ENCODE results near the gene RNASE8. TPM values are rescaled to one million over a fixed set of nuclear protein-coding genes. Genes with fewer than 3 reads are reported as not detected.
A peak's percentile ranks its signal among the peaks of the same experiment; 100 is the strongest.

Gene RNASE8
- total RNA-seq, 1 donor from 2014 or later: not detected

- H3K36me3 Mint-ChIP-seq: peaks cover 46% of the 10 kb centered on the region
- Histone ChIP-seq H3K4me3 (no peak overlapping the region), H3K9ac (no peak overlapping the region), H3K9me3 (ENCODE audit: low read depth) (no peaks in the 10 kb centered on the region), H3K4me2 (no peak overlapping the region), H3K27me3 (no peaks in the 10 kb centered on the region), H2AFZ (replicated peaks) (no peak overlapping the region), H3K27ac (no peak overlapping the region), H3K36me3 (no peaks in the 10 kb centered on the region), H4K20me1 (ENCODE audit: low read depth) (peaks cover 13% of the 10 kb centered on the region), H3K4me1 (peaks cover 8% of the 10 kb centered on the region), H3K79me2 (ENCODE audit: low read depth) (peaks cover 23% of the 10 kb centered on the region), H3F3A (ENCODE audit: low read depth) (peaks cover 26% of the 10 kb centered on the region)
- no peak overlapping the region for H3K27ac Mint-ChIP-seq
- H3K4me3 Mint-ChIP-seq: no peak overlapping the region
- peaks cover 17% of the 10 kb centered on the region for H3K4me1 Mint-ChIP-seq
- no peak for DNase-seq (ENCODE audit: low spot score)
- no peak for TF ChIP-seq CTCF (IDR thresholded peaks at IDR 0.05)
- TF ChIP-seq EZH2phosphoT487 (IDR thresholded peaks at IDR 0.05): no peak
- TF ChIP-seq EZH2 (IDR thresholded peaks at IDR 0.05): no peak
- peaks cover 6% of the 10 kb centered on the region for H3K27me3 Mint-ChIP-seq (ENCODE audit: insufficient read depth, low read depth)
- H3K9me3 Mint-ChIP-seq: no peaks in the 10 kb centered on the region
Measured at GRCh38 chr14:21074398-21075272, 17.0 kb downstream of the RNASE8 start.

GRCh38 chr14:21075719-21076437 is 18.3 kb downstream of the RNASE8 start:
- Histone ChIP-seq H3K9ac (no peak overlapping the region), H3K36me3 (no peaks in the 10 kb centered on the region), H3K79me2 (ENCODE audit: low read depth) (peaks cover 20% of the 10 kb centered on the region), H3K4me3 (no peak overlapping the region), H2AFZ (replicated peaks) (no peak overlapping the region), H3K4me1 (peaks cover 8% of the 10 kb centered on the region), H3K27ac (no peak overlapping the region), H3K9me3 (ENCODE audit: low read depth) (no peaks in the 10 kb centered on the region), H3K27me3 (no peaks in the 10 kb centered on the region), H3F3A (ENCODE audit: low read depth) (peaks cover 14% of the 10 kb centered on the region), H3K4me2 (no peak overlapping the region), H4K20me1 (ENCODE audit: low read depth) (peaks cover 13% of the 10 kb centered on the region)
- Mint-ChIP-seq H3K9me3 (no peaks in the 10 kb centered on the region), H3K4me1 (peaks cover 15% of the 10 kb centered on the region), H3K36me3 (peaks cover 52% of the 10 kb centered on the region), H3K27me3 (ENCODE audit: insufficient read depth, low read depth) (peaks cover 6% of the 10 kb centered on the region), H3K4me3 (no peak overlapping the region), H3K27ac (no peak overlapping the region)
- no peak for DNase-seq (ENCODE audit: low spot score)
- no peak for TF ChIP-seq EZH2phosphoT487 (IDR thresholded peaks at IDR 0.05)
- TF ChIP-seq EZH2 (IDR thresholded peaks at IDR 0.05): no peak
- TF ChIP-seq CTCF (IDR thresholded peaks at IDR 0.05): no peak

- Mint-ChIP-seq H3K36me3 (peaks cover 53% of the 10 kb centered on the region), H3K9me3 (no peaks in the 10 kb centered on the region), H3K27me3 (ENCODE audit: insufficient read depth, low read depth) (peaks cover 2% of the 10 kb centered on the region), H3K4me3 (peak overlapping the region; percentile 42), H3K27ac (peak overlapping the region; percentile 8), H3K4me1 (peaks cover 5% of the 10 kb centered on the region)
- H3K27me3 ChIP-seq: no peaks in the 10 kb centered on the region
- H2AFZ ChIP-seq (replicated peaks): no peak overlapping the region
- no peaks in the 10 kb centered on the region for H3K36me3 ChIP-seq
- H4K20me1 ChIP-seq (ENCODE audit: low read depth): peaks cover 3% of the 10 kb centered on the region
- H3K79me2 ChIP-seq (ENCODE audit: low read depth): peaks cover 6% of the 10 kb centered on the region
- H3K9ac ChIP-seq: no peak overlapping the region
- H3K27ac ChIP-seq: no peak overlapping the region
- H3K4me3 ChIP-seq: no peak overlapping the region
- DNase-seq (ENCODE audit: low spot score): no peak
- no peaks in the 10 kb centered on the region for H3K4me1 ChIP-seq
- no peak overlapping the region for H3K4me2 ChIP-seq
- no peaks in the 10 kb centered on the region for H3F3A ChIP-seq (ENCODE audit: low read depth)
- no peaks in the 10 kb centered on the region for H3K9me3 ChIP-seq (ENCODE audit: low read depth)
- no peak for TF ChIP-seq EZH2 (IDR thresholded peaks at IDR 0.05)
- TF ChIP-seq CTCF (IDR thresholded peaks at IDR 0.05): no peak
- no peak for TF ChIP-seq EZH2phosphoT487 (IDR thresholded peaks at IDR 0.05)
Measured at GRCh38 chr14:21077672-21078071, 20.1 kb downstream of the RNASE8 start.

Measured in neural progenitor cell (in vitro differentiated cells).